ENCODE data around the gene NOD2. TPM values are rescaled to one million over a fixed set of nuclear protein-coding genes. Genes with fewer than 3 reads are reported as not detected.

Gene NOD2
- total and polyA plus RNA-seq, 2 experiments from 2014 or later = 0.27 to 0.66 TPM

- TF ChIP-seq ZNF462 (CRISPR knock-in tag; IDR thresholded peaks at IDR 0.05) (no peak), ETS1 (IDR thresholded peaks at IDR 0.05) (no peak), NANOG (IDR thresholded peaks at IDR 0.05; ENCODE audit: borderline replicate concordance) (no peak), STAT1 (IDR thresholded peaks at IDR 0.05; ENCODE audit: unreplicated experiment) (no peak), EZH2phosphoT487 (IDR thresholded peaks at IDR 0.05; ENCODE audit: unreplicated experiment) (no peak), POLR2AphosphoS5 (IDR thresholded peaks at IDR 0.05; ENCODE audit: low read depth) (no peak), ZNF331 (CRISPR knock-in tag; IDR thresholded peaks at IDR 0.05; ENCODE audit: low read depth) (no peak), ZNF114 (CRISPR knock-in tag; IDR thresholded peaks at IDR 0.05) (no peak), JUNB (IDR thresholded peaks at IDR 0.05; ENCODE audit: unreplicated experiment) (no peak), CREB1 (CRISPR knock-in tag; IDR thresholded peaks at IDR 0.05; ENCODE audit: low read depth) (no peak), EZH2 (IDR thresholded peaks at IDR 0.05; ENCODE audit: low read depth, unreplicated experiment) (no peak)
Observed at GRCh38 chr16:50763211-50763610, 69.8 kb downstream of the NOD2 start (continued).
